HG03457 (cell line): ENCODE data around the gene CLPTM1.
"Not testable (repeated sequence)": the region's sequence is repeated elsewhere in the genome, so short reads cannot be mapped to it uniquely, and the experiment has no call there.

Experiments used
- ATAC-seq: cut with Tn5 transposase; IDR thresholded peaks from one replicate; pipeline ENCODE4 v1.9.1; 2021; ENCODE audit warnings: moderate number of reproducible peaks; ENCODE audit not compliant: unreplicated experiment

The CLPTM1 gene

GRCh38 chr19:44942067-44942571, 13.1 kb upstream of the CLPTM1 start, which contains the start of gene APOC4:
TSS of gene APOC4 (plus strand) at chr19:44942237. CDS start at chr19:44942278, 41 bp downstream.
- ATAC-seq, result no peak

- no peak for ATAC-seq
Measured at GRCh38 chr19:44943801-44944249, 11.4 kb upstream of the CLPTM1 start.

GRCh38 chr19:44947041-44947581, 8.1 kb upstream of the CLPTM1 start:
- ATAC-seq, result no peak

GRCh38 chr19:44948237-44948636, 6.9 kb upstream of the CLPTM1 start:
- no peak for ATAC-seq

- ATAC-seq, result no peak
Measured at GRCh38 chr19:44948763-44949374, 6.3 kb upstream of the CLPTM1 start.

- ATAC-seq, result no peak
Measured at GRCh38 chr19:44949550-44949949, 5.6 kb upstream of the CLPTM1 start.

- ATAC-seq, result no peak
Measured at GRCh38 chr19:44951179-44952159, 3.7 kb upstream of the CLPTM1 start.

GRCh38 chr19:44954278-44954648, 917 bp upstream of the CLPTM1 start:
- ATAC-seq, result peak; percentile 5

- ATAC-seq, result peak; percentile 11
Measured at GRCh38 chr19:44955505-44956439, 592 bp downstream of the CLPTM1 start.

GRCh38 chr19:44957526-44957925, 2.3 kb downstream of the CLPTM1 start:
- ATAC-seq, result no peak

- no peak for ATAC-seq
Measured at GRCh38 chr19:44958090-44958489, 2.9 kb downstream of the CLPTM1 start.

GRCh38 chr19:44959691-44960090, 4.5 kb downstream of the CLPTM1 start:
- no peak for ATAC-seq

GRCh38 chr19:44960906-44961728, 5.9 kb downstream of the CLPTM1 start:
- ATAC-seq, result no peak

- ATAC-seq, result no peak
Measured at GRCh38 chr19:44961821-44962220, 6.6 kb downstream of the CLPTM1 start.

- no peak for ATAC-seq
Measured at GRCh38 chr19:44968118-44968517, 12.9 kb downstream of the CLPTM1 start.

- no peak for ATAC-seq
Measured at GRCh38 chr19:44968670-44969069, 13.5 kb downstream of the CLPTM1 start.

- ATAC-seq, result no peak
Measured at GRCh38 chr19:44969437-44969836, 14.3 kb downstream of the CLPTM1 start.

GRCh38 chr19:44971451-44971850, 16.3 kb downstream of the CLPTM1 start:
- ATAC-seq, result not testable (repeated sequence)

- no peak for ATAC-seq
Measured at GRCh38 chr19:44972802-44973201, 17.6 kb downstream of the CLPTM1 start.
